Activated T-helper 17 cell treated with anti-CD3 and anti-CD28 coated beads, Interleukin-2, amount 50 U/mL, for 72 hours (primary cell): ENCODE measurements around the gene WRAP53. TPM values are rescaled to one million over a fixed set of nuclear protein-coding genes. Genes with fewer than 3 reads are reported as not detected.

ENCODE experiments used
- ATAC-seq: fragments of 150-1000 bp; cut with Tn5 transposase; replicated peaks from 2 replicates; pipeline ENCODE4 v1.10.0; 2021; ENCODE audit warnings: mild to moderate bottlenecking, moderate library complexity
- H3K27ac Mint-ChIP-seq: one replicate; pipeline ENCODE4 v1.8.0; 2022; ENCODE audit warnings: mixed read lengths
- H3K27me3 Mint-ChIP-seq: one replicate; pipeline ENCODE4 v1.8.0; 2022; ENCODE audit warnings: mixed read lengths
- H3K36me3 Mint-ChIP-seq: one replicate; pipeline ENCODE4 v1.8.0; 2022; ENCODE audit warnings: low read depth, mild to moderate bottlenecking, mixed read lengths
- H3K4me1 Mint-ChIP-seq: one replicate; pipeline ENCODE4 v1.8.0; 2022; ENCODE audit warnings: mixed read lengths
- H3K4me3 Mint-ChIP-seq: one replicate; pipeline ENCODE4 v1.8.0; 2022; ENCODE audit warnings: mild to moderate bottlenecking, mixed read lengths
- H3K9me3 Mint-ChIP-seq: one replicate; pipeline ENCODE4 v1.8.0; 2022; ENCODE audit warnings: mixed read lengths
- total RNA-seq, 2 donors: library from RNA; stranded (reverse); gene quantifications; one replicate each; pipeline ENCODE4 v1.2.3, GENCODE V29; 2022

The WRAP53 gene
- total RNA-seq, 2 donors from 2014 or later, result 18.0 to 32.9 TPM

- Mint-ChIP-seq H3K4me1 (no peaks in the 10 kb centered on the region), H3K27ac (no peak overlapping the region), H3K27me3 (peaks cover 2% of the 10 kb centered on the region), H3K9me3 (no peaks in the 10 kb centered on the region), H3K36me3 (peaks cover 79% of the 10 kb centered on the region), H3K4me3 (no peak overlapping the region)
- no peak for ATAC-seq
Measured at GRCh38 chr17:7697828-7698588, 9.7 kb downstream of the WRAP53 start.

GRCh38 chr17:7700510-7700909 is 12.2 kb downstream of the WRAP53 start:
- Mint-ChIP-seq H3K36me3 (peaks cover 74% of the 10 kb centered on the region), H3K4me1 (peaks cover 11% of the 10 kb centered on the region), H3K27me3 (peaks cover 19% of the 10 kb centered on the region), H3K4me3 (no peak overlapping the region), H3K9me3 (no peaks in the 10 kb centered on the region), H3K27ac (no peak overlapping the region)
- ATAC-seq, result no peak

GRCh38 chr17:7701681-7702080 is 13.4 kb downstream of the WRAP53 start:
- Mint-ChIP-seq H3K27me3 (peaks cover 31% of the 10 kb centered on the region), H3K4me3 (no peak overlapping the region), H3K9me3 (no peaks in the 10 kb centered on the region), H3K27ac (no peak overlapping the region), H3K4me1 (peaks cover 11% of the 10 kb centered on the region), H3K36me3 (peaks cover 62% of the 10 kb centered on the region)
- no peak for ATAC-seq

GRCh38 chr17:7702776-7703175 is 14.5 kb downstream of the WRAP53 start:
- Mint-ChIP-seq H3K27ac (no peak overlapping the region), H3K9me3 (no peaks in the 10 kb centered on the region), H3K4me1 (peaks cover 11% of the 10 kb centered on the region), H3K27me3 (peaks cover 35% of the 10 kb centered on the region), H3K4me3 (no peak overlapping the region), H3K36me3 (peaks cover 54% of the 10 kb centered on the region)
- no peak for ATAC-seq

- H3K27me3 Mint-ChIP-seq, result peaks cover 39% of the 10 kb centered on the region
- peaks cover 11% of the 10 kb centered on the region for H3K4me1 Mint-ChIP-seq
- no peaks in the 10 kb centered on the region for H3K9me3 Mint-ChIP-seq
- peaks cover 48% of the 10 kb centered on the region for H3K36me3 Mint-ChIP-seq
- peak overlapping the region; percentile 63 for H3K4me3 Mint-ChIP-seq
- no peak overlapping the region for H3K27ac Mint-ChIP-seq
- ATAC-seq, result peak; percentile 29
Measured at GRCh38 chr17:7703584-7704479, 15.6 kb downstream of the WRAP53 start.

GRCh38 chr17:7704601-7705268 is 16.5 kb downstream of the WRAP53 start, which contains the start of gene EFNB3:
TSS of gene EFNB3 (plus strand) at chr17:7705202. CDS start at chr17:7705599, 397 bp downstream.
- Mint-ChIP-seq H3K27ac (no peak within 1 kb of the TSS), H3K36me3 (peaks cover 47% of the 10 kb centered on the region), H3K9me3 (no peaks in the 10 kb centered on the region), H3K27me3 (peaks cover 41% of the 10 kb centered on the region), H3K4me1 (peaks cover 11% of the 10 kb centered on the region), H3K4me3 (peak within 1 kb of the TSS; percentile 63)
- peak; percentile 23 for ATAC-seq

GRCh38 chr17:7705269-7706255 is 17.3 kb downstream of the WRAP53 start:
- ATAC-seq, result no peak
- no peak overlapping the region for H3K4me3 Mint-ChIP-seq
- peaks cover 48% of the 10 kb centered on the region for H3K27me3 Mint-ChIP-seq
- H3K4me1 Mint-ChIP-seq, result peaks cover 17% of the 10 kb centered on the region
- H3K36me3 Mint-ChIP-seq, result peaks cover 39% of the 10 kb centered on the region
- H3K9me3 Mint-ChIP-seq, result no peaks in the 10 kb centered on the region
- H3K27ac Mint-ChIP-seq, result no peak overlapping the region

GRCh38 chr17:7706631-7707354 is 18.5 kb downstream of the WRAP53 start:
- ATAC-seq, result no peak
- Mint-ChIP-seq H3K4me3 (no peak overlapping the region), H3K9me3 (no peaks in the 10 kb centered on the region), H3K27me3 (peaks cover 57% of the 10 kb centered on the region), H3K36me3 (peaks cover 26% of the 10 kb centered on the region), H3K4me1 (peaks cover 20% of the 10 kb centered on the region), H3K27ac (no peak overlapping the region)

- Mint-ChIP-seq H3K36me3 (peaks cover 20% of the 10 kb centered on the region), H3K9me3 (no peaks in the 10 kb centered on the region), H3K4me1 (peaks cover 22% of the 10 kb centered on the region), H3K4me3 (no peak overlapping the region), H3K27me3 (peaks cover 57% of the 10 kb centered on the region), H3K27ac (no peak overlapping the region)
- no peak for ATAC-seq
Measured at GRCh38 chr17:7707446-7707845, 19.2 kb downstream of the WRAP53 start.

GRCh38 chr17:7707858-7708750 is 19.8 kb downstream of the WRAP53 start:
- no peak overlapping the region for H3K4me3 Mint-ChIP-seq
- peaks cover 62% of the 10 kb centered on the region for H3K27me3 Mint-ChIP-seq
- peaks cover 25% of the 10 kb centered on the region for H3K4me1 Mint-ChIP-seq
- H3K9me3 Mint-ChIP-seq, result no peaks in the 10 kb centered on the region
- peaks cover 13% of the 10 kb centered on the region for H3K36me3 Mint-ChIP-seq
- H3K27ac Mint-ChIP-seq, result no peak overlapping the region
- no peak for ATAC-seq

GRCh38 chr17:7709031-7709430 is 20.8 kb downstream of the WRAP53 start:
- no peak for ATAC-seq
- Mint-ChIP-seq H3K4me3 (no peak overlapping the region), H3K27ac (no peak overlapping the region), H3K9me3 (no peaks in the 10 kb centered on the region), H3K36me3 (peaks cover 6% of the 10 kb centered on the region), H3K4me1 (peaks cover 18% of the 10 kb centered on the region), H3K27me3 (peaks cover 59% of the 10 kb centered on the region)

GRCh38 chr17:7710301-7710700 is 22.0 kb downstream of the WRAP53 start:
- no peak for ATAC-seq
- no peak overlapping the region for H3K4me3 Mint-ChIP-seq
- no peaks in the 10 kb centered on the region for H3K36me3 Mint-ChIP-seq
- no peaks in the 10 kb centered on the region for H3K9me3 Mint-ChIP-seq
- H3K27ac Mint-ChIP-seq, result peak overlapping the region; percentile 15
- peaks cover 58% of the 10 kb centered on the region for H3K27me3 Mint-ChIP-seq
- H3K4me1 Mint-ChIP-seq, result peaks cover 14% of the 10 kb centered on the region
